HG03378 (cell line): ENCODE results near the gene NFATC3.

ENCODE experiments used
- ATAC-seq: cut with Tn5 transposase; IDR thresholded peaks from one replicate; pipeline ENCODE4 v1.9.1; 2021; ENCODE audit warnings: mild to moderate bottlenecking, moderate library complexity; ENCODE audit not compliant: unreplicated experiment

Gene NFATC3

DNA sequence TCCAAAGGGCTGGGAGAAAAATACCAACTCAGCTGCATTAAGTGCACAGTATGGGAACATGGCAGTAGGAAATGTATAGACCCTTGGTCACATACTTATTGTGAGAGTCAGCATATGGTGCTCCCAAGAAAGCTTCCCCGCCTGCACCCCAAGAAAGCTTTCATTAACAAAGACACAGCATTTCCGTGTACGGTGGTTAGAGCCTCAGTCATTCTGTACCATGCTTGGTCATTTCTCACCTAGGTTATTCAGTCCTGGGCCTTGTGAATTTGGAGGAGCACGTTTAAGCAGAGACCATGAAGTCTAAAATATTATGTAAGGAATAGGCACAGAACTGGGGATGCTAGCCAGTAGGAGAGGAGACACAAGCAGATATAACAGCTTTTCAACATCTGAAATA, 94.7 kb downstream of the NFATC3 start:
- no peak for ATAC-seq

DNA sequence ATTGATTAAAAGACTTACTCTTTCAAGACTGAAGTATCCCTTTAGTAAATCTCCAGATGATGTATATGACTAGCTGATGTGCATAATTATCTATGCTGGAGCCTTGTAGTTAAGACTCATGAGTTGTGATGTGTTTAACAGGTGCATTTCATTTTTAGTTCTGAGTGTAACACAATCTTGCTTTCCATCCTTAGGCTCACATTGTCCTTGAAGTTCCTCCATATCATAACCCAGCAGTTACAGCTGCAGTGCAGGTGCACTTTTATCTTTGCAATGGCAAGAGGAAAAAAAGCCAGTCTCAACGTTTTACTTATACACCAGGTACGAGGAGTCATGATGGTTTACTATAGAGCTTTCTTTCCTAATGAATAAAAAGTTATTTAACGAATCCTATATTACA, 97.9 kb downstream of the NFATC3 start:
- ATAC-seq = no peak

DNA sequence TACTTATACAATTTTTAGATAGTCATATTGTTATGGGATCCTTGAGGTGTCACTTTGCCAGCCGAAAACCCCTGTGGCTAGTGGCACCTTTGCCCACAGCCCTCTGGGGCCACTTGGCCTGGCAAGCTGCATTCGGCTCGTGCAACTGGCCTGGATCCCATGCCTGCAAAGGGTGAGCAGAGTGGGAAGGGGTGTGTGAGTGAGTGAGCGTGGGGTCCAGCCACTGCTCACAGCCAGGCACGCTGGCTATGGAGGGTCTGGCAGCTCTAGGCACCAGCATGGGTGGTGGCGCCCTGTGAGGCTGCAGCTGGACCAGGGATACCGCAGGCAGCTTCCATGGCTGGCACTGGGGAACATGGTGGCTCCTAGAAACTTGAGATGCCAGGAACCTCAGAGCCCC, 101.7 kb downstream of the NFATC3 start:
- no peak for ATAC-seq

DNA sequence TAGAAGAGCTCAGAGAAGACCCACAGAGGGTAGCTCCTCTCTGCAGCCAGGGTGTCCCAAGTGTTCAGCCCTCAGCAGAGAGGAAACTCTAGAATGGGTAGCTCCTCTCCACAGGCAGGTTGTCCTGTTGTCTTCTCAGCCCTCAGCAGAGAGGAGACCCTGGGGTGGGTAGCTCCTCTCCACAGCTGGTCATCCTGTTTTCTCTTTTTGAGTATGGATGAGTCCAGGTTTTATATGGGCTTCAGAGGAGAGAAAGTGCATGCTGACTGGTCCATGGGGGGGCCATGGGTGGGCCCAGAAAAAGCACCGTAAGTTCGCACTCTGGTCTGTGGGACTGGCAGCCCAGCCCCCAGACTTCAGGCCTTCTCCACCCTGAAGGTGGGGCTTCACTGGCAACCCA, 102.3 kb downstream of the NFATC3 start:
- no peak for ATAC-seq

DNA sequence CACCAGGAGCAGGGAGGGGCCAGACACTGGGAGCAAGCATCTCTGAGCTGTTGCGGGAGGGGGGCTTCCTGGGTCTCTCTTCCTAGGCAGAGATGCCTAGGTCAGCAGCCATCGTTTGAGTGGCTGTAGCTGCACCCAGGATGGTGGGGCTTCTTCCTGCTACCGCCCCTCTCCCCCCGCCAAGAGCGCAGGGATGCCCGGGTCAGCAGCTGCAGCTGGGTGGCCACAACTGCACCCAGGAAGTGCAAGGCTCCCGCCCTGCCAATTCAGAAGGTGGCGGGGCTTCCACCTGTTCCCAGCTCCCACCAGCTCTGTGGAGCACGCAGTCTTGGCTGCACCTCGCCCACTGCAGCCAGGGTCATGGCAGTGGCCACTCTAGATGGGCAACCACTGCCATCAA, 103.0 kb downstream of the NFATC3 start:
- no peak for ATAC-seq

DNA sequence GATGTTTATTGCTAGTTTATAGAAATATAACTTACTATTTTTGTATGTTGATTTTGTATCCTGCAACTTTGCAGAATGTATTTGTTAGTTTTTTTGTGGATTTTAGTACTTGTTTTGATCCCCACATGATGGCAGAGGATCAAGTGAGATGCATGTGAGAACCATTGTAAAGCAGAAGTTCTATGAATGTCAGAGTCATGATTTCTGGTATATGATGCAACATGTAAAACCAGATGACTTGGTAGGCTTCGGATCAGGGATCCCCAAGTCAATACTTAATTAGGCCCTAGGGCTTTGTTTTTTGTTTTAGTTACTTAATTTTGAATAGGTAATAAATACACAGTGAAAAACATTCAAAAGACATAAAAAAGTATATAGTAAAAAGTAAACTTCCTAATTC, 104.9 kb downstream of the NFATC3 start:
- no peak for ATAC-seq

DNA sequence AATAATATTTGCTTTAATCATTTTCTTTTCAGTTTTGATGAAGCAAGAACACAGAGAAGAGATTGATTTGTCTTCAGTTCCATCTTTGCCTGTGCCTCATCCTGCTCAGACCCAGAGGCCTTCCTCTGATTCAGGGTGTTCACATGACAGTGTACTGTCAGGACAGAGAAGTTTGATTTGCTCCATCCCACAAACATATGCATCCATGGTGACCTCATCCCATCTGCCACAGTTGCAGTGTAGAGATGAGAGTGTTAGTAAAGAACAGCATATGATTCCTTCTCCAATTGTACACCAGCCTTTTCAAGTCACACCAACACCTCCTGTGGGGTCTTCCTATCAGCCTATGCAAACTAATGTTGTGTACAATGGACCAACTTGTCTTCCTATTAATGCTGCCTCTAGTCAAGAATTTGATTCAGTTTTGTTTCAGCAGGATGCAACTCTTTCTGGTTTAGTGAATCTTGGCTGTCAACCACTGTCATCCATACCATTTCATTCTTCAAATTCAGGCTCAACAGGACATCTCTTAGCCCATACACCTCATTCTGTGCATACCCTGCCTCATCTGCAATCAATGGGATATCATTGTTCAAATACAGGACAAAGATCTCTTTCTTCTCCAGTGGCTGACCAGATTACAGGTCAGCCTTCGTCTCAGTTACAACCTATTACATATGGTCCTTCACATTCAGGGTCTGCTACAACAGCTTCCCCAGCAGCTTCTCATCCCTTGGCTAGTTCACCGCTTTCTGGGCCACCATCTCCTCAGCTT, 105.8 kb downstream of the NFATC3 start:
- no peak for ATAC-seq

DNA sequence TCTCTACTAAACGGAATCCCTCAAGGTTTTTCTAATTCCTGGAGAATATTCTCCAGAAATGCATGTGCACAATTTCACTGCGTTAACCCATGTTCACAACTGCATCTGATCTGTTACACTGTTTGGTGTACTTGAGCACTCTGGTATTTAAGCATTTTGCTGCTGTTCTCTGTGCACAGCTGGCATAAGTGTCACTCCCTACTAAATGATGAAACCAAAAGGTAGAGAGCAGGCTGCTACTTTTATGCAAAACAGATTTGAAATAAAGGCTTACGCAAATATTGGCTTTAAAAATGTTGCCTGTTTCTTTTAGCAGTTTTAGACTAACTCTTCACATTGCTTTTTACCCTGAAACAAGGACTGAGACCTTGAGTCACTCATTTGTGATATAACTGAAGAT, 109.1 kb downstream of the NFATC3 start:
- ATAC-seq = no peak

DNA sequence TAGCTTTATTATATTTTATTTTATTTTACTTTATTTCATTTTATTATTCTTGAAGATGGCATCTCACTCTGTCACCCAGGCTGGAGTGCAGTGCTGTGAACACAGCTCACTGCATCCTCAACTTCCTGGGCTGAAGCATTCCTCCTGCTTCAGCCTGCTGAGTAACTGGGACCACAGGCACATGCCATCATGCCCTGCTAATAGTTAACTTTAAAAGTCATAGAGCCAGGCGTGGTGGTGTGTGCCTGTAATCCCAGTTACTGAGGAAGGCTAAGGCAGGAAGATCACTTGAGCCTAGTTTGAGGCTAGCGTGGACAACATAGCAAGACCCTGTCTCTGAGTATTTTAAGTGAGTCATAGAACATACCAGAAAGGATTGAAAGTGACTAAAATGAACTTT, 112.1 kb downstream of the NFATC3 start:
- no peak for ATAC-seq

DNA sequence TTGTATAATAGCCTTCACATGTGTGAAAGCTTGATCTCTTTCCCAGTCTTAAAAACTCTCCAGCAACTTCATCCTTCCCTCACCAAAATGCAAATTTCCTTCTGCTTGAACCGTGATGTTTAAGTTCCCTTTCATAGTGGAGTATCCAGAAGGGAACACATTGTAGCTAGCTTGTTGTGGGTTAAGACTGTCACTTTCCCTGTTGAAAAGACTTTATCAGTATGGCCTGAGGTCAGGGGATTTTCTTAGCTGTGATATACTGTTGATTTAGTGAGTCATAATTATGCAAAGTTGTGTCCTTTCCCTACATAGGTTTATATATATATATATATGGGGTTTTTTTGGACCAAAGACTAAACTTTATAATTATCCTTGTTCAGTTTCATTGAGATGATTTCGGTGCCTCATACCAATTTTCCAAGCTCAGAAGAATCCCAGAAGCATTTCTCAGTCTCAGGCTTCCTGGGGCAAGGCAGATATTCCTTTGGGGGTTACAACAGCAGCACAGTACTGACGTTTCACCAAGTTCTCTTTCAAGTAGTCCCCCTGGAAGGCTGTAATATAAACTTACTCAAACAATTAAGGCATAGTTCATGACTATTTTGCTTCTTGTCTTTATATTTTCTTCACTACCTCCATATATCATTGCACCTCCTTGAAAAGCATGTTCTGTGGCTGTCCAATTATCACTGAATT, 115.1 kb downstream of the NFATC3 start:
- no peak for ATAC-seq

DNA sequence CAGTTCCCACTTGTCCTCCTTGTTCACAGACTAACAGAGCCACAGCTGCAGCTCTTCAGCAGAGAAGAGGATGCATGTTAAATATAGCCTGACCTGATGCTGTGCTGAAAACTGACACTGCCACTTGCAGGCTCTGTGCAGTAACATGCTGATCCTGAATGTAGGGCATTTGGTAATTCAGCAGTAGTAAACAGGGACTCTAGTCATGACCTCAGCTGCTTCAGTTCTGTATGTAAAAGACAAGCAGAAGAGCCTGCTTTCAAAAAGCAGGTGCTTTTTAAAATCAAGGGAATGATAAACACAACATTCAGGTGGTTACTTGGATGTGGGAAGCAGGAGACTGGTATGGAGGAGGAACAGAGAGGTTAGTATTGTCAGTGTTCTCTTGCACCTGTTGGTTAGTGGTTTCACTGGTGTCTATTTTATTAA, 116.9 kb downstream of the NFATC3 start:
- ATAC-seq = no peak

DNA sequence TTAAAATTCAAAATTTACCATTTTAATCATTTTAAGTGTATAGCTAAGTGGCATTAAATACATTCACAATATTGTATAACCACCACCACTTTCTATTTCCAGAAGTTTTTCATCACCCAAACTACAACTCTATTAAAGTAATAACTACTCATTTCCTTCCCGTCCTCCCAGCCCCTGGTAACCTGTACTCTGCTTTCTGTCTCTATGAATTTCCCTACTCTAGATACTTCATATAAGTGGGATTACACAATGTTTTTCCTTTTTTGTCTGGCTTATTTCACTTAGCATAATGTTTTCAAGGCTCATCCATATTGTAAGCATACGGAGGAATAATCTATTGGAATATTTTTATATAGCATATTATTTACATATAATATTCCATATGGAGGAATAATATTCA, 121.1 kb downstream of the NFATC3 start:
- ATAC-seq = no peak

DNA sequence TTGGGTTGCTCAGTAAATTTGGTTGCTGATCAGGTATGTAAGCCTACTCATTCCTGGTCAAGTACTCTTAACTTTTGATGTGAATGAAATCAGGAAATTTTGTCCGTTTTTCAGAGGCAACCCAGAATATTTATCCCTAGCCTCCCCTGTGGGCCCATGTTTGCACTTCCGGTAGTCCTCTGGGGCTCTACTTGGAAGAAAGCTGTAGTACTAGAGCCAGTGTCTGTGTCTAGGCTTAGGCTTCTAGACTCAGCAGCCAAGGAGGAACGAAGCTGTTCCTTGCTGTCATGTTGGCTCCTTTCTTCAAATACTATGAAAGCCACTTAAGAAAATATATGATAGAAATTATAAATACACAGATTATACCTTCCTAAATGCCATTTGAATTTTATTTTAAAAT, 129.6 kb downstream of the NFATC3 start:
- ATAC-seq = no peak

DNA sequence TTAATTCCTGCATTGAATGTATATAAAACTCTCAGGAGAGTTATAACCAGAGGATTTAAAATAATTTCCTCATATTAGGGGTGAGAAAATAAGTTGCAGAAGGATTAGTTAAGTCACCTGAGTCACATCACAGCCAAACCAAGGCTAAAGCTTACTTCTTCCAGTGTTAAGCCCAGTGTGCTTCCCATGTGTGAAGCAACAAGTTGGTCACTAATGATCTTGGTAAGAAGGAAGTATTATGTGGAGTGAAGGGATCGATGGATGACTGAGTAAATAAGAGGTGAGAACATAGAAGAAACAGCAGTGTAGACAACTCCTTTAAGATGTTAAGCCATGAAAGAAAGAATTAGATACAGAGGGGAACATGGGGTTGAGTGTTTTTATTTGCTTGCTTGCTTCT, 130.1 kb downstream of the NFATC3 start:
- ATAC-seq = no peak

DNA sequence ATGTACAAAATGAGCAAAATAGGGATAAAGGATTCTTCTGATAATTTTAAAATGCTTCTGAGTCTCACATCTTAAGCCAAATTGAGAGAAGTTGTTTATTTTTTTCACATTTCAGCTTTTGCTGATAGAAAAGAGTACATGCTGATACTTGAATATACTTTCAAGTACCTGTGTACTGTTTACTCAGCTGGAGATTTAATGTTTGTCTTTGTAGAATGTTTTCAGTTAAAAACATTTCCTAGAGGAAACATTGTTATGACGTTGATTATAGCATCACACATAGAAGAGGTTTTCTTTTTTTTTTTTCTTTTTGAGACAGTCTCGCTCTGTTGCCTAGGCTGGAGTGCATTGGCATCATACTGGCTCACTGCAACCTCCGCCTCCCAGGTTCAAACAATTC, 131.1 kb downstream of the NFATC3 start:
- no peak for ATAC-seq

DNA sequence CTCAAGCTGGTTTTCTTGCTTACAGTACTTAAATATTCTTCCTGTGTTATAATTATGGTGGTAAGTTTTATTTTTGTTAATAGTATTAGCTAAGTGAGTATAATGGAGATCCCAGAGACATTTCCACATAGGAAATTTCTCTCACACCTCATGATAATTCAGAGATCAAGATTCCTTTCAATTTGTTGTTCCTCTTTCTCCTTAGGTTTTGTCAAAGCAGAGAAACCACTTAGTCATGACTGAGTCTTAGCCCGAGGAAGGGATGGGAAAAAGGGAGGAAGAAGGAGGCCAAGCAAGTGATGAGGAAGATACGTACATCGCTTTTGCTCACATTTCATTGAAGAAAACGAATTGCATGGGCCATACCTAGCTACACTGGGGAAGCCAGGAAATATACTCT, 132.3 kb downstream of the NFATC3 start:
- ATAC-seq = no peak

DNA sequence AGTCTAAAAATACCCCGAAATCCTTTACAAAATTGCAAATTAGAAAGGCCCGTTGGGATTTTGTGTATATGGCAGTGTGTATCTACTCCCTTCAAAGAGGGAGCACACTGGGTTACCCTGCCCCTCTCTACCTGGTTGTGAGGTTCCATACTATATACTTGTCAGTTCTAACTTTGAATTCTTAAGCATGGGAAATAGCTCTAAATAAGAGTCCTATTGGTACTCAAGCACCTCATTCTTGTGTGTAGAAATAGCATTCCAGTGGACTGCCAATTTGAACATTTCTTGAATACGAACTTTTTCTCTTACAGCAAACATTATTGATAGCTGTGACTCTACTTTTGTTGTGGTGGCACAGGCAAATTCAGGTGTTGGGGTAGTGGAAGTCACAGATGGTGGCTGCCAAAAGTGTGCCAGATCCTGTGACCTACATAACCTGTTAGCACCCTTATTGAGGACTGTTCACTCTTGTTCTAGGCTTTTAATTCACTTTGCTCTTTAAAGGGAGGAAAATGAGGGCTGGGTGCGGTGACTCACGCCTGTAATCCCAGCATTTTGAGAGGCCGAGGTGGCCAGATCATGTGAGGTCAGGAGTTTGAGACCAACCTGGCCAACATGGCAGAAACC, 134.7 kb downstream of the NFATC3 start:
- no peak for ATAC-seq

DNA sequence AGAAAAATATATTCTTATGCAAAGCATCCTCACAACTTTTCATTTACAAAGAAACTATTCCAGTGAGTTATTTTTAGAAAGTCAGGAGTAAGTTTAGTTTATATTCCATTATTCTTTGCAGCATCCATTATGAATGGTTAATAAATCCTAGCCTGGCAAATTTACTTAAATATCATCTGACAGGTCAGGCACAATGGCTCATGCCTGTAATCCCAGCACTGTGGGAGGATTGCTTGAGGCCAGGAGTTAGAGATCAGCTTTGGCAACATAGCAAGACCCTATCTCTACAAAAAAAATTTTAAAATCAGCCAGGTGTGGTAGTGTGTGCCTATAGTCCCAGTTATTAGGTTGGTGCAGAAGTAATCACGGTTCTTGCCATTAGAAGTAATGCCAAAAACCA, 137.9 kb downstream of the NFATC3 start:
- no peak for ATAC-seq

DNA sequence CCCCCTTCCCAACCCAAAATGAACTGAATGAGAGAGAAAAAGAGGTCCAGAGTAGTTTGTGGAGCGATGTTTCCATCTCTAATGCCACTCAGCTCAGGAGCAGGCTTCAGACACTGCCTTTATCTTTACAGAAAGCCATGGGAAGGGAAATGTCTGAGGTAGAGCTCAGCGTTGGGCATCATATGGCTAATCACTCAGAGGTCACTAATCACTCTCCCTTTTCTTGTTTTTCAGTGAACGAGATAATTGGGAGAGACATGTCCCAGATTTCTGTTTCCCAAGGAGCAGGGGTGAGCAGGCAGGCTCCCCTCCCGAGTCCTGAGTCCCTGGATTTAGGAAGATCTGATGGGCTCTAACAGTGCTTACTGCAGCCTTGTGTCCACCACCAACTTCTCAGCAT, 140.9 kb downstream of the NFATC3 start:
- no peak for ATAC-seq

DNA sequence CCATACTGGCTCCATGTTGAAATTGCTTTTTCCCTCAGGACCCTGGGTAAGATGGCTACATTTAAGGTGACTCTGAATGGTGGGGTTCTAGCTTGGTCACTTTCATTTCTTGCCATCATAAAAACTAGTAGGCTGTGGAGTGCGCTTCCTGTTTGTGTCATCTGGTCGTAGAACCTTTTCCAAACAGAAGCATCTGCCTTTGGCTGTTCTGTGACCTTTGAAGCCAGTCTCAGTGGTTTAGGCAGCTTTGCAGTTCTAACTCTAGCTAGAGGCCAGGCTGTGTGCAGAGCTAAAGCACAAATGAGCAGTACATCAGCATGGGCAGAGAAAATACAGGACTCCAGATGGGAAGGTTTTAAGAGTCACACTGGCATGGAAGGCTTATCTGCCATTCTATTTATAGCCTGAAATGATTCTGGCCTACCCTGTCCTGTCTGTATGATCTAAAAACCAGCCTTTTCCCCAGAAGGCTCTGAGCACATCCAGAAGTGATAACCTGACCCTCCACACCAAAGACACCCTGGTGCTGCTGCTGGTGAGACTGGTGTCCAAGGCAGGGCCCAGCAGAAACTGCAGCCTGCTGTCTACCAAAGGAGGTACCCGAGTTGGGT, 142.1 kb downstream of the NFATC3 start:
- ATAC-seq = no peak

DNA sequence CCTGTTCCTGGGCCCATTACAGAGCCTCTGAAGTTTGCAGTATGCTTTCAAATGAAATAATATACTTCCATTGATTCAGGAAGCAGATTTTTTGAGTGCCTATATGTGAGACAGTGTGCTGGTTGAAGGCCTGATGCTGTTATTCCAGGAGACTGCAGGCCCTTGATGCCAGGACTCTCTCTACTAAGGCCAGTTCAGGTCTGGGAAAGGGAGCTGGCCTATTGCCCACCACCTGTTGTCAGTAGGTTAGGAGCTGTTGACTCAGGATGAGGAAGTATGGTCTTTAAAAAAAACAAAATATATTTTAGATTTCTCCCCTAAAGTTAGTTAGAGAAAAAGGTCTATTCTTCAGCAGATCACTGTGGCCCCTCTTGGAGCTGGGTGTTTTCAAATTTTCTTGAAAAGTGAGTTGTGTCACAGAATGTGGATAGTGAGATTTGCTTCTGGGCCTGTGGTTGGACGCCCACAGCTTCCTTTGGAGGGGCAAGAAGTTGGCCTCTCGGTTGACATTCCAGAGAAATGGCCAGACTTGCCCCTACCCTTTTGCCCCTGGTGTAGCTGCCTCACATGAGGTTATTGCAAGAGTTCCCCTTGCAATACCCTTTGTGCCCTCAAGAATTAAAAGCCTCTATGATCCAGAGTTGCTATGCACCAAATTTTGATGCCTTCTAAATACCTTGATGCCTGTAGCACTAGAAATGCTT, 142.8 kb downstream of the NFATC3 start:
- no peak for ATAC-seq
